Measurements from ENCODE around the gene KHDC4.

KHDC4 gene

DNA sequence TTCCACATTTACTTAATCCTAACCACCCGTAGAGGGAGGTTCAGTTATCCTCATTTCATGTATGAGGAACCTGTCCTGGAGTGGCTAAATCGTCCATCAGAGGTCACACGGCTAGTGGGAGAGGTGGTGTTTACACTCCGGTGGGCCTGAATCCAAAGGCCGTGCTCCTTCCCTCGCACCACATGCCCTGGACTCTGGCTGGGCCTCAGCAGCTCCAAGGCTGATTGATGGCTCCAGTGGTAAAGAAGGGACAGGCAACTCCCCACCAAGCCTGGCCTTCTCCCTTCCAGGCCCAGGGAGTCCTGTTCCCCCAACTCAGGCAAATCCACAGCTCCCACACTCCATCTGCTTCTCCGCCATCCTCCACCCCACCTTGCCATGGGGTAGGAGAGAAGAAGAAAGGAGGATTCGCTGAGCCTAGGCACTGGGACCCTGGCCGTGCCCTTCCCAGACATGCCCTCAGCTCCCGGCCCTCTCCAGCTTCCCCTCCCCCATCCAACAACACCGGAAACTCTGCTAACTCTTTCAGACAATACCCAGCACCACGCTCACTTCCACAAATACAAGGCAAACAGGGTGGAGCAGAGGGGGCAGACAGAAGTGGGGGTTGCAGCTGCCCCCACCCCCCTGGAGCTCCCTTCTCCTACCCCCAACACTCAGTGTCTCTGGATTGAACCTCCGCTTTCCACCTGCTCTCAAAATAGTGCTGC lies 33.3 kb upstream of the KHDC4 start:
- no peaks in the 10 kb centered on the region for H3K9me3 ChIP-seq (ENCODE audit: control insufficient read depth, insufficient read depth, low read depth, low read length)
- no peak overlapping the region for H3K4me3 ChIP-seq (ENCODE audit: low read depth, low read length)
- TF ChIP-seq ZNF23 (tag by site-specific recombination; IDR thresholded peaks at IDR 0.05; ENCODE audit: borderline replicate concordance) = no peak
- TF ChIP-seq ZNF596 (tag by site-specific recombination; IDR thresholded peaks at IDR 0.05) = no peak
- TF ChIP-seq ZNF394 (tag by site-specific recombination; IDR thresholded peaks at IDR 0.05; ENCODE audit: borderline replicate concordance) = no peak
- TF ChIP-seq ZNF112 (tag by site-specific recombination; IDR thresholded peaks at IDR 0.05) = no peak
- TF ChIP-seq ZNF518A (tag by site-specific recombination; conservative IDR thresholded peaks at IDR 0.05; ENCODE audit: low read depth) = no peak
- no peak for TF ChIP-seq ZNF580 (tag by site-specific recombination; IDR thresholded peaks at IDR 0.05)
- TF ChIP-seq ZNF624 (tag by site-specific recombination; IDR thresholded peaks at IDR 0.05) = no peak
- no peak for TF ChIP-seq ZNF776 (tag by site-specific recombination; IDR thresholded peaks at IDR 0.05; ENCODE audit: borderline replicate concordance)
- no peak for TF ChIP-seq GLIS2 (tag by site-specific recombination; IDR thresholded peaks at IDR 0.05)
- TF ChIP-seq ZNF354C (tag by site-specific recombination; IDR thresholded peaks at IDR 0.05; ENCODE audit: borderline replicate concordance, low read depth) = no peak
- no peak for TF ChIP-seq ZNF311 (tag by site-specific recombination; IDR thresholded peaks at IDR 0.05; ENCODE audit: borderline replicate concordance)
- TF ChIP-seq, protein P1, sequence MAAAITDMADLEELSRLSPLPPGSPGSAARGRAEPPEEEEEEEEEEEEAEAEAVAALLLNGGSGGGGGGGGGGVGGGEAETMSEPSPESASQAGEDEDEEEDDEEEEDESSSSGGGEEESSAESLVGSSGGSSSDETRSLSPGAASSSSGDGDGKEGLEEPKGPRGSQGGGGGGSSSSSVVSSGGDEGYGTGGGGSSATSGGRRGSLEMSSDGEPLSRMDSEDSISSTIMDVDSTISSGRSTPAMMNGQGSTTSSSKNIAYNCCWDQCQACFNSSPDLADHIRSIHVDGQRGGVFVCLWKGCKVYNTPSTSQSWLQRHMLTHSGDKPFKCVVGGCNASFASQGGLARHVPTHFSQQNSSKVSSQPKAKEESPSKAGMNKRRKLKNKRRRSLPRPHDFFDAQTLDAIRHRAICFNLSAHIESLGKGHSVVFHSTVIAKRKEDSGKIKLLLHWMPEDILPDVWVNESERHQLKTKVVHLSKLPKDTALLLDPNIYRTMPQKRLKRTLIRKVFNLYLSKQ (tag by site-specific recombination; IDR thresholded peaks at IDR 0.05; ENCODE audit: borderline replicate concordance) = no peak
- no peak for TF ChIP-seq ZNF174 (tag by site-specific recombination; IDR thresholded peaks at IDR 0.05)
- TF ChIP-seq ZNF366 (tag by site-specific recombination; conservative IDR thresholded peaks at IDR 0.05) = no peak
- no peak for TF ChIP-seq ZNF585B (tag by site-specific recombination; IDR thresholded peaks at IDR 0.05)
- TF ChIP-seq ZBTB48 (tag by site-specific recombination; IDR thresholded peaks at IDR 0.05) = no peak
- TF ChIP-seq ZNF426 (tag by site-specific recombination; IDR thresholded peaks at IDR 0.05) = no peak
- POLR2A ChIA-PET = interaction anchor here (0.7 to 1.6 kb wide), 4 partner anchors 10 to 27 kb away, joined by 3 to 7 read pairs (median 4); partner anchors contain the start of gene RXFP4
- CTCF ChIA-PET = interaction anchor here (1.0 to 2.6 kb wide), 5 partner anchors 9 to 98 kb away, joined by 3 to 13 read pairs (median 6); no protein-coding TSS in a partner anchor
- H3K27ac ChIP-seq (ENCODE audit: extremely low read depth, low read depth, low read length) = 0 out of 2 replicates have a peak overlapping the region, but pooled peaks have one; percentile 9
- peaks cover 26 to 70% of the 10 kb centered on the region in 2 experiments for H3K36me3 ChIP-seq (ENCODE audit: control insufficient read depth in 2 of 2, insufficient read depth in 1 of 2, low read length in 2 of 2)
- H3K4me1 ChIP-seq (ENCODE audit: control insufficient read depth, insufficient read depth, low read length) = no peaks in the 10 kb centered on the region; the same call in 1 of the 2 replicates

- TF ChIP-seq, protein P2, sequence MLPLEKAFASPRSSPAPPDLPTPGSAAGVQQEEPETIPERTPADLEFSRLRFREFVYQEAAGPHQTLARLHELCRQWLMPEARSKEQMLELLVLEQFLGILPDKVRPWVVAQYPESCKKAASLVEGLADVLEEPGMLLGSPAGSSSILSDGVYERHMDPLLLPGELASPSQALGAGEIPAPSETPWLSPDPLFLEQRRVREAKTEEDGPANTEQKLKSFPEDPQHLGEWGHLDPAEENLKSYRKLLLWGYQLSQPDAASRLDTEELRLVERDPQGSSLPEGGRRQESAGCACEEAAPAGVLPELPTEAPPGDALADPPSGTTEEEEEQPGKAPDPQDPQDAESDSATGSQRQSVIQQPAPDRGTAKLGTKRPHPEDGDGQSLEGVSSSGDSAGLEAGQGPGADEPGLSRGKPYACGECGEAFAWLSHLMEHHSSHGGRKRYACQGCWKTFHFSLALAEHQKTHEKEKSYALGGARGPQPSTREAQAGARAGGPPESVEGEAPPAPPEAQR (tag by site-specific recombination; IDR thresholded peaks at IDR 0.05) = no peak
- TF ChIP-seq KLF1 (tag by site-specific recombination; IDR thresholded peaks at IDR 0.05) (peak; percentile 93), GLI4 (tag by site-specific recombination; IDR thresholded peaks at IDR 0.05) (no peak), ZNF791 (tag by site-specific recombination; IDR thresholded peaks at IDR 0.05) (no peak), ZNF571 (tag by site-specific recombination; IDR thresholded peaks at IDR 0.05) (no peak)
- TF ChIP-seq, protein P1 (tag by site-specific recombination; IDR thresholded peaks at IDR 0.05; ENCODE audit: borderline replicate concordance) = no peak
- Histone ChIP-seq H3K9me3 (ENCODE audit: control insufficient read depth, insufficient read depth, low read depth, low read length) (no peaks in the 10 kb centered on the region), H3K4me1 (ENCODE audit: control insufficient read depth, insufficient read depth, low read length) (no peaks in the 10 kb centered on the region; the same call in 1 of the 2 replicates), H3K36me3 (ENCODE audit: control insufficient read depth in 2 of 2, insufficient read depth in 1 of 2, low read length in 2 of 2) (peaks cover 26 to 72% of the 10 kb centered on the region in 2 experiments), H3K27ac (ENCODE audit: extremely low read depth, low read depth, low read length) (no peak overlapping the region), H3K4me3 (ENCODE audit: low read depth, low read length) (no peak overlapping the region)
- POLR2A ChIA-PET = no interaction called here
- CTCF ChIA-PET = interaction anchor here (0.6 to 2.6 kb wide), 8 partner anchors 9 to 99 kb away, joined by 3 to 13 read pairs (median 6); partner anchors contain the start of gene ARHGEF2
Measured at GRCh38 chr1:155966750-155967149, 32.5 kb upstream of the KHDC4 start.

All from HEK293 (cell line).